Activated CD8-positive, alpha-beta memory T cell treated with anti-CD3 and anti-CD28 coated beads, Interleukin-2, amount 50 U/mL, for 48 hours (primary cell): ENCODE data around the gene MCAM.
A peak's percentile ranks its signal among the peaks of the same experiment; 100 is the strongest.

Experiments used
- DNase-seq: peaks from one replicate; pipeline ENCODE4 v3.0.0-alpha.2; 2020

MCAM gene

DNA sequence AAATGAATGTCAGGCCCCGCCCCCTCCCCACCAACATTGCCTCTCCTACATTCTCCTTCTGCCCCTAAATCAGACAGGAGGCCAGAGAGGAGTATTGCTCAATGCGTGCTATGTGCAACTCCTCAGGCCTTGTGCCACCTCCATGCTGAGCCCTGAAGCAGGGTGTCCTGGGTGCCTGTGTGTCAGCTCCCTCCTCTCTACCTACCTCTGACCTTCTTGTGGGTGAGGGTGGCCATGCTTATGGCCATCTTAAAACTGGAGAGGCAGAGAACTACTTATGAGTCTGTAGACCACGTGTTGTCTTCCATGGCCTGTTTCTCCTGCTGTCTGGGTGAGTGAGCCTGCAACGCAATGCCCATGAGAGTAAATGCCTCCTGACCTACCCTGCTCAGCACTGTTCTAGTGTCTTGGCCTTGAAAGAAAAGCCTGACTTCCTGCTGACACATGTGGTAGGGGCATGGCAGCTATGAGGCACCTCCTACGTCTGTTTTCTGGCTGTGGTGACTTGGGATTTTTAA, 10.5 kb downstream of the MCAM start:
- peak; percentile 58 for DNase-seq

DNA sequence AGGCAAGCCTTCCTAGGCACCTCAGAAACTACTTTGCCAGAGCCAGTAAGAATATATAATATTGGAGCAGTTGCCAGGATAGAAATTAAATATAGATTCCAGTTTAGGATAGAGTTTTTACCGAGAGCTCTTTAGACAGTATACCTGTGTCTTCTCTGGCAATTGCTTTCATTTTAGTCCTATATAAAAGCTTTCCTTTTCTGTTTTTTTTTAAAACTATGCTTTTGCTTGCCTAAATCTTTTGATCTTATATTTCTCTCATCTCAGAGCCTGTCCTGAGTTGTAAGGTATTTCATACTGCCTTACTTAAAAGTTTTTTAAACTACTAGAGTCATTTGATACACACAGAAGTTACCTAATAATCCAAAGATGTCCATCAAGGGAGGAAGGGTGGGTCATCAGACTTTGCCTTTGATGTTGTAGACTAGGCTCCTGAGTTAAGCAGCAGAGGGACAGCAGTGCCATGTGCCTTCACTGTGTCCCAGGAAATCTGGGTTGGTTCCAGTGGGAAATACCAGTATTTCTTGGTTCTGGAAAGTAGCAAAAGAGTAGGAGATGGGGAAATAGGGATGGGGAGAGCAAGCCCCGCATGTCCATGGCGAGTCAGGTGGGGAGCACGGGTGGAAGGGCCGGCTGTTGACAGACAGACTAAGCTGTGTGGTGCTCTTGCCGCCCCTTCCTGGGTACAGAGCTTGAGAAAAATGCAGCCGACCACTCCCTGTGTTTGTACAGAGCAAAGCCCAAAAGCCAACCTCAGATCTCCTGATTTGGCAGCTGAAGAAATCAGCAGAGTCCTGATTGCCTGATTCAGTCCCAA, 11.2 kb downstream of the MCAM start:
- no peak for DNase-seq

DNA sequence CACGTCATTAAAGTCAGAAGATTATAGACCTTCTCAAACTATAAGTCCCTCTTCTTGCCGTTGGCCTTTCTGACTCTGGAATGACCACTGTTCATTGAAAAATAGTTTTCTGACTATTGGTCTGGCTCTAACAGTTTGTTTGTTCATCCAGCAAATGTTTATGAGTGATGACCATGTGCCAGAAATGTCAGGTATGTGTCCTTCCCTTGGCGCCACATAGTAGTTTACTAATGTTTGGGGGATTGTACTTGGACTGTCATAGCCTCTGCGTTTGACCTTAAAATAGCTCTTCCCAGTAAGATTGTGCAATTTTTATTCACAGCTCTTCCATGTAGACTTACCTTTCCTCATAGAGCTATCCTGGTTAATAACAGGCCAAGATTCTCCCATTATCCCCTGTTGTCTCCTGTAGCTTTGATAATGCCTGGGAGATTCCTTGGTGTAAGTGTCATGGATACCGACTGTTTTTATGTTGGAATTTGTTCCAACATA, 13.7 kb downstream of the MCAM start:
- DNase-seq: no peak

DNA sequence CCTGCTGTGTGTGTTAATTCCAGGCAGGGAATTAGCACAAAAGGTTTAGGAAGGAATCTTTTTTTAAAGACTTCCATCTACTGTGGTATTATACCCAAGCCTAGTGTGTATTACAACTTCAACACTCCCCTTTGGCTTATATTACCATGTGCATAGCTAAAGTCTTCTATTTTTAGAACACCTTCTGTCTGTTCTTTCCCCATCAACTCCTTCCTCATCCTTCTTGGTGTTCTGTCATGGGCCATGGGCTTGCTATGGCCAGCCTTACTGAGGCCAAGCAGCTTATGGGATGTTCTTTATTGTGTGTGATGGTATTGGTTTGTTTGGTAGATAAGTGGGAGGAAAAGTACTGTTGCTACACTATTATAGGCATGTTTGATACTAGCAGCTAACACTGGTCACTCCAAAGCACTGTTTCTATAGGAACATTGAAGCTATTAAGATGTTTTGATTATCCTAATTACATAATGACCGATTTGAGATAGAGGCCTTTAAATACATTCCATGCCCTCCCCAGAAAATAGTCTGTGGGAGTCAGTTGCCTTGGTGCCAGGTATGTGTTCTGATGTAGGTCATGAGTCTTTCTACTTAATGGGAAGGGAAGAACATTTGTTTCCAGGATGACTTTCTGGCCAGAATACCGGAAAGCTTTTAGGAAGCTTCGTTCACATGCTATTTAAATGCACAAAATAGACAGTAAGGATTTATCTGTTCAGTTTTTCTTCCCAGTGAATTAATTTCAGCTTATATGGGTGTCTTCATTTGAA, 16.5 kb downstream of the MCAM start:
- no peak for DNase-seq

DNA sequence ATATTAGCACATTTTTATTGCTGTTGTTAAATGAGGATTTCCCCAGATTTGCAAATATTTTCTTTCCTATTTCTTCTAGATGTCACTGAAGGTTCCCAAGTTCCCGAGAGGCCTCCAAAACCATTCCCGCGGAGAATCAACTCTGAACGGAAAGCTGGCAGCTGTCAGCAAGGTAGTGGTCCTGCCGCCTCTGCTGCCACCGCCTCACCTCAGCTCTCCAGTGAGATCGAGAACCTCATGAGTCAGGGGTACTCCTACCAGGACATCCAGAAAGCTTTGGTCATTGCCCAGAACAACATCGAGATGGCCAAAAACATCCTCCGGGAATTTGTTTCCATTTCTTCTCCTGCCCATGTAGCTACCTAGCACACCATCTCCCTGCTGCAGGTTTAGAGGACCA, 17.5 kb downstream of the MCAM start:
- DNase-seq: no peak

DNA sequence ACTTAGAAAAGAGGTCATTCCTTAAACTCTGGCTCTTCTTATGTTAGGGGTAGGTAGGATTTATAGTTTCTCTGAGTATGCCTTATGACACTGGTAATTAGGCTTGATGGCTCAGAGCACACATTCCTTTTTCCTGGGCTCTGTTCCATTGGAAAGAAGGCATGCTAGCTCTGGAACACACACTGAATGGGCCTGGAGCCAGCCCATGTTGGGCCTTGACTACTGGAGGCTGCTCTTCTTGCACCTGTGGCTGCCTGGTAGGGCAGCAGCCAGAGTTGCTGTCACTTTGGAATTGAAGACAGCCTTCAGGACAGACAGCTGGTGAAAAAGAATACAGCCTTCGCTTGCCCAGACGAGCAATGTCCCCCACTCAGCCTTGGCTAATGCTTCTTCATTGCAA, 18.2 kb downstream of the MCAM start:
- no peak for DNase-seq

DNA sequence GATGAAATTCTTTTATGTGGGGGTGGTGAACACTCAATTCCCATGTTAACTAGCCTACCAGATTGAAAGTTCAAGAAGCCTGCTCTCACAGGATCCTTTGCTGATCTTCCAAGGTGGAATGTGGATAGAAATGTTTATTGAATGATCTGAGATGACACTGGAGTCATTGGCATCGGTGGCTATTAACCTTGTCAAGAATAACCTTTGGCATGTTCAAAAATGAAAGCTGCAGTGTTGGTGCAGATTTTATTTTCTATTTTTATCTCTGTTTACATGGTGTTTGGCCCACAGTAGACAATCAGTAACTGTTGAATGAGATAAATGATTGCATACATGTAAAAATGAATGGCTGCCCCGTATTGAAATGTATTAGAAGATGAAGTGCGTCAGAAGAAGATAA, 19.0 kb downstream of the MCAM start:
- DNase-seq: no peak

DNA sequence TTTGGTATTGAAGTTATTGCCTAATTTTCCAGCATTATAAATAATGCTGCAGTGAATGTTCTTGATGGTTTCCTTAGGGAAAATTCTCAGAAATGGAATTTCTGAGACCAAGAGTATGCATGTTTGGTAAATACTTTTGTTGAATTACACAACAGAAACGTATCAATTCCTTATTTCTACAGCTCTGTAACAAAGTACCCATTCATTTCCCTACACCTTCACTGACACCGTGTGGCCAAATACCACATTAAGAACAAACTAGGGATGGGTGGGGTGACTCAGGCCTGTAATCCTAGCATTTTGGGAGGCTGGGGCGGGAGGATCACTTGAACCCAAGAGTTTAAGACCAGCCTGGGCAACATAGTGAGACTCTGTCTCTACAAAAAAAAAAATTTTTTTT, 21.8 kb downstream of the MCAM start:
- no peak for DNase-seq

DNA sequence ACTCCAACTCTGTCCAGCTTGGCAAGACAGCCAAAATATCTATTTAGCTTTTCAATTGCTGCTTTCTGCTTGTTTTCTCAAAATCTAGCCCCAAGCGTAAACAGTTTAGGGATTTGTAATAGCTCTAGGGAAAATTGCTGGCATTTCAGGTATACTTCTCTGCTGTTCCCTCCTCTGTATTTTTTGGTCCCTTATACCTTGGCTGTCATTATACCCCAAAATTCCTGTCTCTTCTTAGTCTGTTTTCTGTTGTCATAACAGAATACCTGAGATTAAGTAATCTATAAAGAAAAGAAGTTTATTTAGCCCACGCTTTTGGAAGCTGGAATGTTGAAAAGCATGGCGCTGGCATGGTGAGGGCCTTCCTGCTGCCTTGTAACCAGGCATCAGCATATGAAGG, 23.5 kb downstream of the MCAM start:
- no peak for DNase-seq

DNA sequence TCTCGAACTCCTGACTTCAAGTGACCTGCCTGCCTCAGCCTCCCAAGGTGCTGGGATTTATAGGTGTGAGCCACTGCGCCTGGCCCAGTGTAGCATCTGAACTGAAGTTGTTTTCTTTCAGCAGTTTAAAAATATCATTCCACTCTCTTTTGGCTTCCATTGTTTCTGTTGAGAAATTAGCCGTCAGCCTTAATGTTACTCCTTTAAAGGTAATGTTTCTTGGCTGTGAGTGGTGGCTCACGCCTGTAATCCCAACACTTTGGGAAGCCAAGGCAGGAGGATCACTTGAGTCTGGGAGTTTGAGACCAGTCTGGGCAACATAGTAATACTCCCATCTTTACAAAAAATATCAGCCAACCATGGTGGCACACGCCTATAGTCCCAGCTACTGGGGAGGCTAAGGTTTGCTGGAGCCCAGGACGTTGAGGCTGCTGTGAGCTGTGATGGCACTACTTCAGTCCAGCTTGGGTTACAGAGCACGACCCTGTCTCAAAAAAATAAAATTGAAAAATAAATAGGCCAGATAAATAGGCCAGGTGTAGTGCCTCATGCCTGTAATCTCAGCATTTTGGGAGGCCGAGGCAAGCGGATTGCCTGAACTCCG, 25.9 kb downstream of the MCAM start:
- DNase-seq: no peak

DNA sequence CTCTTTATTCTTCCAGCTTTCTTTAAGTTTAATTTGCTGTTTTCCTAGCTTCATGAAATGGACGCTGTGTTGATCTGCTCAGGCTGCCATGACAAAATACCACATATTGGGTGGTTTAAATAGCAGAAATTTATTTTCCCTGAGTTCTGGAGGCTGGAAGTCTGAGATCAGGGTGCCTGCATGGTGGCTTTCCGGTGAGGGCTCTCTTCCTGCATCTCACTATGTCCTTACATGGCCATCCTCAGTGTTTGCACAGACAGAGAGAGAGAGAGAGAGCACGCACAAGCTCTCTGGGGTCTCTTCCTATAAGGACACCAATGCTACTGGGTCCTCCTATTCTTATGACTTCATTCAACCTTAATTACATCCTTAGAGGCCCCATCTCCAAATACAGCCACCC, 28.7 kb downstream of the MCAM start:
- DNase-seq: no peak

DNA sequence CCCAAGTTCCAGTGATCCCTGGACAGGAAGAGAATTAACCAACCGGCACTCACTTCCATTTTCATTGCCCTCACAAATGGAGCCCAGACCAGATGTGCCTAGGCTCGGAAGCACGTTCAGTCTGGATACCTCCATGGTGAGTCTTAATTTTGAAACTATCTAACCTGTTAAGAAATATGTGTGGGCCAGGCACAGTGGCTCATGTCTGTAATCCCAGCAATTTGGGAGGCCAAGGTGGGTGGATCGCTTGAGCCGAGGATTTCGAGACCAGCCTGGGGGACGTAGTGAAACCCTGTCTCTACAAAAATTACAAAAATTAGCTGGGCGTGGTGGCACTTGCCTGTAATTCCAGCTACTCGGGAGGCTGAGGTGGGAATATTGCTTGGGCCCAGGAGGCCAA, 31.5 kb downstream of the MCAM start:
- no peak for DNase-seq

DNA sequence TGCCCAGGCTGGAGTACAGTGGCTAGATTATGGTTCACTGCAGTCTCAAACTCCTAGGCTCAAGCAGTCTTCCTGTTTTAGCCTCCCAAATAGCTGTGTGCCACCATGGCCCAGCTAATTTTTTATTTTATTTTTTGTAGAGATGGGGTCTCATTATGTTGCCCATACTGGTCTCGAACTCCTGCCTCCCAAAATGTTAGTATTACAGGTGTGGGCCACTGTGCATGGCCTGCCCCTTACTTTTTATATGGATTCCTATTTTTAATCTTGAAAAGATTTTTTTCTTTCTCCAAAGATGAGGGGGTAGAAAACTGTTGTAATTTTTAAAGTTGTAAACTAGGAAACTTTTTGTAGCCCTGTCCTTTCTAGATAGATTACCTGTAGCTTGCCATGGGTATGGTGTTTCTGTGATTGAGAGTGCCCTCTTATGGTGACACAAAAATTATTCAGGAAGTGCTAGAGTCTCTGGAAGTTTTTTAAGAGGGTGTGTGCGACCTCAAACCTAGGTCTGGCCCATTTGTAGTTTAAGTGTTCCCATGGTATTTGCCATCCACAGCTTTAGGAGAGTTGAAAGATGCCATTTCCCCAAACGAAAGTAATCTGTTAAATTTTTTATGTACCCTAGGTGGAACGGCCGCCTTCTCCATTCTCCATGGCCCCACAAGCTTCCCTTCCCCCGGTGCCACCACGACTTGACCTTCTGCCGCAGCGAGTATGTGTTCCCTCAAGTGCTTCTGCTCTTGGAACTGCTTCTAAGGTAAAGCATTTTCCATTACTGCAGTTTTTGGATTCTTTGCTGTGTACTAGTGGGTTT, 32.4 kb downstream of the MCAM start:
- no peak for DNase-seq

DNA sequence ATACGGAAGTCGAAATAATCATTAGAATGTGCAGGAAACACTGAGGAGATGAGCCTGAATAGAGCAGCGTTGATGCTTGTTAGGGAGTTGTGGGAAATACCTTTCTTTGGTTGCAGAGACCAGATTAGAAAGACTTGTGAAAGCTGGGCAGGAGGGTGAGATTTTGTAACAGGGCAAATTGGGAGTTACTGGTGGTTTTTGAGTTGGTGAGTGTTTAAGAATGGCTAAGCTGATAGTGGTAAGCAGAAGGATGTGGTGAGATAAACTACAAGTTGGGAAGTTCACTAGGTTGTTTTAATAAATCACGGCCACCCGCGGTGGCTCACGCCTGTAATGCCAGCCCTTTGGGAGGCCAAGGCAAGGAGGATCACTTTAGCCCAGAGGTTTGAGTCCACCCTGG, 34.4 kb downstream of the MCAM start:
- DNase-seq: no peak

DNA sequence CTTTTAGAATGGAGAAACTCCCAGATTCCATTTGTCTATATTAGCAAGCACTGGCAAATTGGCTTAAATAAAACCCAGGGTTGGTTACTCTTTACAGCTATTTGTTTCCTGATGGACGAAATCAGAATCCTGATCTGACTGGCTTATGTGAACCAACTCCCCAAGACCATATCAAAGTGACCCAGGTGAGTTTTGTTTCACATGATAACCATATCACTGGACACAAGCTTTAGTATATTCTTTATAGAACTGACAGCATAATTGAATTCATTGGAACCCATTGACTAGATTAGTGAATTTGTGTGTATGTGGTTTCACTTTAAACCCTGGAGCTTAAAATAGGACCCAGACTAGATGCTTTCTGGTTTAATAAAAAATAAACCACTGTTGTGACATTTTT, 39.3 kb downstream of the MCAM start:
- no peak for DNase-seq

DNA sequence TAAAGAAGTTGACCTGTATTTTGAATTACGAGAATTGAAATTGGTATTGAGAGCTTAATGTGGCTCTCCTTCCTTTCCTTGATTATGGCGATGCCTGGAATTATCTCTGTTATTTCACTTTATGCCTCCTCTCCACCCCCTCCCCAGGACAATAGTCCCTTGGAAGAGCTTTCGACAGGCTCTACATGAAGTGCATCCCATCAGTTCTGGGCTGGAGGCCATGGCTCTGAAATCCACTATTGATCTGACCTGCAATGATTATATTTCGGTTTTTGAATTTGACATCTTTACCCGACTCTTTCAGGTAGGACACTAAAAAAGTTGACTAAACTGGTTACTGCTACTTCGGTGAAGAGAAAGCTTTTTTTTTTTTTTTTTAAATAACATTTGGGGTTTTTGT, 43.2 kb downstream of the MCAM start:
- no peak for DNase-seq

DNA sequence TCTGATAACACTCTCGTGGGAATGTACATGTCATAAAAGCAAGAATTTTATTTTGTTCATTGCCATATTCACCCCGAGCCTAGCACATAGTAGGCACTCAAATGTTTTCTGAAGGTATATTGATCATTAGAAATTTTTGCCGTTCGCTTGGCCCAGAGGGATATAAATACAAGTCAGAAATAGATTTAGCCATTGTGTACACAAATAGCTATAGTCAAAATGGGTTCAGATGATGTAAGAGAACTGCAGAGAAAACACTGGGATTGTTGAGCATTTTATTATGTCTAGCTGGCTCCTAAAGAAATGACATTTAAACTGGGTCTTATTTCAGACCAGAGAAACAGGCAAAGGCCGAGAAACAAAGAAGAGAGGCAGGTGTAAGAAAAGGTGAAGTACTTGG, 49.3 kb downstream of the MCAM start:
- DNase-seq: no peak

DNA sequence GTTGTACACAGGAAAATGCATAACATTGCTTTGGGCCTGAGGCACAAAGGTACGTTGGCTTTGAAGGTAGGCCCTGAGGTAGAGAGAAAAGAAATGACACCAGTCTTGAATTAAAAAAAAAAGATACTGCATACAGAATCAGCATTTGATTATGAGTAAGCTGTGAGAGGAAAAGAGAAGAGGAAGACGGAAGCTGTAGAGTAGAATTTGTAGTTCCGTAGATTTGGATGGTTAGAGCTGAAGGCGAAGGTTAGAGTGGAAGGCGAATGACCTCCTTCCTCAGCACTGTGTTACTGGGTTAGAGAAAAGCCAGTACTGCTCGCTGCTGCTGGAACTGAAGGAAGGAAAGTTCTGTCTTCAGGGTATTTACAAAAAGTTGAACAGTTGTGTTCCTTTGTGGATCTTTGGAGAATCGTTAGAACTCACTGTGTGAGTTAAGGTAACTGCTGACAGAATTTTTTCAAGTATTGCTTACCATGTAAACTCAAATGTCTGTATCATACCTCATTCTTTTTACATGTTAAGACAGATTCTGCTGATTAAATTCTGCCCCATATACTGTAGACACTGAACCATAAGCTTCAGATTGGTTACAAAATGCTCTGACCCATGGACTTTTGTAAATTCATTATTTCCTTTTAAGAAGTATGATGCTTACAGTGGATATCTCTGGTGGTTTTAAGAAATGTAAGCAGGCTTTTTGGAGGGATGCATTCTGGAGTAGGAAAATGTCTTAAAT, 50.2 kb downstream of the MCAM start:
- DNase-seq: no peak

DNA sequence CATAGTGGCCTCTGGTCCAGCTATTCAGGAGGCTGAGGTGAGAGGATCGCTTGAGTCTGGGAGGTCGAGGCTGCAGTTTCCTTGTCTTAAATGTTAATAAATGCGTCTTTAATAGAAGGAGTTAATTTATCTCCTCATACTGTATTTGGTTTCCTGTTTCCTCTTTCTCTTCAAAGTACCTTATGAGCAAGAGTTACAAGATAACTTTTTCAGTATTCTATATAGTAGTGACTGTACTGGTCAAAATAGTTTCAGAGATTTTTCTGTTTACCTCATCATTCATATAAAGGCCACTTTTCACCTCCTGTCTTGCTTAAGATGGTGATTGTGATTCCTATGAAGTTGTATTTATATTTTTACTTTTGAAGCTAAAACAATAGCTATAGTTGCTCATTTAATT, 50.9 kb downstream of the MCAM start:
- no peak for DNase-seq

DNA sequence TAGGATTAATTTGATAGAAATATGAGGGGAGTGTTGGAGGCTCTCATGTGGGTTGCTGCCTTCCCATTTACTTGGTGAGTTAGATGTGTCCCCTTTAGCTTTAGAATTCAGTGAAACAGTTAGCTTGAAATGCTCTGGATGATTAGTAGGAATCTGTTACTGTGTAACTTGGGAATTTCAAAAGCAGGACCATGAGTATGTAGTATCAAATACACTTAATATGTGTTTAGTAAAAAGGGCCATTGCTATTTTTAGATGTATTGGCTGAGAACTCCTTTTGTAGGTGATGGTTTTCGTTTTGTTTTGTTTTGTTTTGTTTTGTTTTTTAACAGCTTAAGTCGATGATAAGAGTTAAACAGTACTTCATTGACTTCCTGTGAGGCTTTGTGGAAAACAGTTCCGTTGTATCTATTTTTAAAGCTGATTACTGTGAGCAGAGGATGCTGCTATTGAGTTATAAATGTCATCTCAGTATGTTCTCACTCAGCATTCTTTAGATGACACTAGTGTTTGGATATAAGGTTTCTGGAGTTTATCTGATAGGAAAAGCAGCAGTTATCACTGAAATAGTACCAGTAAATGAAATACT, 53.5 kb downstream of the MCAM start:
- no peak for DNase-seq

DNA sequence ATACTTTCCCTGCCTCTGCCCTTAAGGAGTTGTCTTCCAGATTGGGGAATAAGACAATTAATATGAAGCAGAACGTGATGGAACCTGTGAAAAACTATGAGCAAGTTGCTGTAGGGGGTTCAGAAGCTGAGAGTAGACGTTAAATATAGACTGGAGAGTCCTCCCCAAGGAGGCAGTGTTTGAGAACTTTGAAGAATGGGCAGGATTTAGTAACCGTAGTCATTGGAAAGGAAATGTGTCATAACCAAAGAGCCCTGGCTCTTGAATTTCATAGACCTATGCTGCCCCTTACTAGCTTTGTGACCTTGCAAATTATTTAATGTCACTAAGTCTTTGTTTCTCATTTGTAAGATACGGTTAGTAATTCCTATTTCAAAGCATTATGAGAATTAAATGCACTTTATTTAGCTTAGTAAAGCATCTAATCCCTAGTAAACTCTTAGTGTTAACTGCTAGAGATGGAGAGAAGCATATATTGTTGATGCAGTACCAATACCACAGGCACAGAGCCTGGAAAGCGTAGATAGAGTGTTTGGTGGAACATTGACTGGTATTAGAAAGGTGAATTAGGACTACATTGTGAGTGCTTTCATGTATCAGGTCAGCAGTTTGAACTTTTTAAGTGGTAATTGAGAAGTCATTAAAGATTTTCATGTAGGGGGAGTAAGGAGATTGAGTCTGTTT, 54.1 kb downstream of the MCAM start:
- DNase-seq: no peak
